Naive thymus-derived CD8-positive, alpha-beta T cell (primary cell): ENCODE measurements around the gene ACACB. TPM values are rescaled to one million over a fixed set of nuclear protein-coding genes. Genes with fewer than 3 reads are reported as not detected.

Experiments used
- ATAC-seq, 2 donors: fragments of 150-1000 bp; cut with Tn5 transposase in 1 of 2; sonication (Bioruptor Pico), chemical (Tn5 transposase) in 1 of 2; 1 replicate in 1 of 2; 2 replicates in 1 of 2; pipeline ENCODE4 v1.10.0; 2021; ENCODE audit warnings: mild to moderate bottlenecking in 2 of 2, moderate library complexity in 2 of 2
- POLR2A ChIA-PET: fragments of 350-600 bp; sonication (Branson Sonifier 250); formaldehyde crosslinking; loops from one replicate; lab custom pipeline; 2021; ENCODE audit warnings: antibody characterized with exemption; lab: Charles Lee
- DNase-seq, 10 donors: peaks; one replicate each; pipeline versions ENCODE4 v3.0.0 to v3.0.0-alpha.2; 2020 to 2022
- H3K27ac Mint-ChIP-seq, 10 donors: one replicate each; pipeline ENCODE4 v1.8.0; 2020 to 2022; ENCODE audit warnings: mild to moderate bottlenecking in 10 of 10, mixed read lengths in 10 of 10, moderate library complexity in 4 of 10, inconsistent platforms in 1 of 10
- H3K27me3 Mint-ChIP-seq, 5 donors: one replicate each; pipeline ENCODE4 v1.8.0; 2021 to 2022; ENCODE audit warnings: mixed read lengths in 5 of 5
- H3K36me3 Mint-ChIP-seq, 3 donors: one replicate each; pipeline ENCODE4 v1.8.0; 2020 to 2022; ENCODE audit warnings: mixed read lengths in 3 of 3, mild to moderate bottlenecking in 2 of 3, inconsistent platforms in 1 of 3
- H3K4me1 Mint-ChIP-seq, 4 donors: one replicate each; pipeline ENCODE4 v1.8.0; 2021 to 2022; ENCODE audit warnings: mixed read lengths in 4 of 4
- H3K4me3 Mint-ChIP-seq, 10 donors: one replicate each; pipeline ENCODE4 v1.8.0; 2020 to 2022; ENCODE audit warnings: mild to moderate bottlenecking in 10 of 10, mixed read lengths in 10 of 10, moderate library complexity in 6 of 10, inconsistent platforms in 1 of 10
- H3K9me3 Mint-ChIP-seq, 9 donors: one replicate each; pipeline ENCODE4 v1.8.0; 2020 to 2022; ENCODE audit warnings: mixed read lengths in 9 of 9, mild to moderate bottlenecking in 3 of 9, inconsistent platforms in 1 of 9, moderate library complexity in 1 of 9
- polyA plus RNA-seq, 3 donors: library from polyadenylated mRNA; unstranded; fragments of 300-500 nt; fragmentation: Illumina TruSeq; gene quantifications; one replicate each; pipeline ENCODE4 v1.2.3, GENCODE V29; 2021
- total RNA-seq, 8 experiments: library from RNA in 2 of 8; stranded (reverse) in 2 of 8; gene quantifications; one replicate each; pipeline ENCODE4 v1.2.3 and lab custom pipeline; 2021 to 2026

The ACACB gene
- total and polyA plus RNA-seq, 5 experiments from 2014 or later = 1.1 to 43.3 (median 3.9) TPM

DNA sequence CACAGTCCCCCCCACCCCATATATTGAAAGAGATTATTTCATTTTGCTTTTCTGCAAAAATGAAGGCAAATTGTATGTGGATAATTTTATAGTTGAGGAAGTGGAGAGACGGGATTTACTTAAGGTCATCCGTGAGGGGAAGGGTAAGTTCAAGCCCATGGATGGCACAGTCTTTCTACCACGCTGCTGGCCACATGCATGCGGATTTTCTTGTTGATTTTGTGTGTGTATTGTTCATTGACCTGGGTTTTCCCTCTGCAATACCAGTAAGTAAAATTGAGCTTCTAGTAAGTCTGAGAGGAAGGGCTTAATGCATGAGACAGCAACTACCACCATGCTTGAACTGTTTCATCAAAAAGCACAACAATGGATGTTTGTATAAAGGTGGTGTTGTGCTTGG lies 35.1 kb downstream of the ACACB start:
- DNase-seq (no peak), ATAC-seq (no peak)
- Mint-ChIP-seq H3K27ac (peak overlapping the region in 1 of 10 donors; percentile 66), H3K9me3 (no peaks in the 10 kb centered on the region), H3K27me3 (peaks cover 0 to 7% (median 0%) of the 10 kb centered on the region in 5 donors), H3K36me3 (peaks cover 0 to 3% (median 0%) of the 10 kb centered on the region in 3 donors), H3K4me1 (peaks cover 10 to 20% (median 19%) of the 10 kb centered on the region in 4 donors), H3K4me3 (no peak overlapping the region)
- POLR2A ChIA-PET = interaction anchor here (0.6 kb wide), 1 partner anchor 478 kb away, joined by 4 read pairs; no protein-coding TSS in a partner anchor

DNA sequence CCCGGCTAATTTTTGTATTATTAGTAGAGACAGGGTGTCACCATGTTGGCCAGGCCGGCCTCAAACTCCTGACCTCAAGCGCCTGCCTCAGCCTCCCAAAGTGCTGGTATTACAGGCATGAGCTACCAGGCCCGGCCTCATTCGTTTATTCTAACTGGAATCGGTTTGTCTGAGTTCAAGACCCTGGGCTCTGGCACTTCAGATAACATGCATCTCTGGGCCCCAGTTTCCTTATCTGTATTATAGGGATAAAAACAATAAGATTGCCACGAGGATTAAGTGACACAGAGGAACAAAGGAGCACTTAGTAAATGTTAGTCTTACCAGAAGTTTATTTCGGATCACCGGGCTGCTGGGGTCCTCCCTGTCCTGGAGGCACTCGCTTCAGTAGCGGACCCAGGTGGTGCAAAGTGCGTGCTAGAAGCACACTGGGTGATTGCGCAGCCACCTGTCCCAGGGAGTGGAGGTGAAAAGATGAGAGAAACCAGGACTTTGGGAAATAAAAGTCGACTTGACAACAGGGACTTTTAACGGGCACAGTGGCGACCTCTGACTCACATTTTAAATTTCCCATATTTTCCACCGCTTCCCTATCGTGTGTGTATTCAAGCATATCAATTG lies 37.5 kb downstream of the ACACB start:
- H3K4me1 Mint-ChIP-seq = peaks cover 10 to 28% (median 22%) of the 10 kb centered on the region in 4 donors
- H3K27me3 Mint-ChIP-seq = peaks cover 0 to 7% (median 0%) of the 10 kb centered on the region in 5 donors
- peak overlapping the region in 9 of 10 donors; percentile 19 to 89 (median 82) for H3K27ac Mint-ChIP-seq
- ATAC-seq (peak in 1 of 2 donors; percentile 1), DNase-seq (no peak)
- no peaks in the 10 kb centered on the region for H3K9me3 Mint-ChIP-seq
- POLR2A ChIA-PET = interaction anchor here (0.5 to 1.6 kb wide), 2 partner anchors 42 to 55 kb away, joined by 3 to 8 read pairs; no protein-coding TSS in a partner anchor
- peaks cover 0 to 3% (median 0%) of the 10 kb centered on the region in 3 donors for H3K36me3 Mint-ChIP-seq
- peak overlapping the region; percentile 88 to 98 (median 95) for H3K4me3 Mint-ChIP-seq

DNA sequence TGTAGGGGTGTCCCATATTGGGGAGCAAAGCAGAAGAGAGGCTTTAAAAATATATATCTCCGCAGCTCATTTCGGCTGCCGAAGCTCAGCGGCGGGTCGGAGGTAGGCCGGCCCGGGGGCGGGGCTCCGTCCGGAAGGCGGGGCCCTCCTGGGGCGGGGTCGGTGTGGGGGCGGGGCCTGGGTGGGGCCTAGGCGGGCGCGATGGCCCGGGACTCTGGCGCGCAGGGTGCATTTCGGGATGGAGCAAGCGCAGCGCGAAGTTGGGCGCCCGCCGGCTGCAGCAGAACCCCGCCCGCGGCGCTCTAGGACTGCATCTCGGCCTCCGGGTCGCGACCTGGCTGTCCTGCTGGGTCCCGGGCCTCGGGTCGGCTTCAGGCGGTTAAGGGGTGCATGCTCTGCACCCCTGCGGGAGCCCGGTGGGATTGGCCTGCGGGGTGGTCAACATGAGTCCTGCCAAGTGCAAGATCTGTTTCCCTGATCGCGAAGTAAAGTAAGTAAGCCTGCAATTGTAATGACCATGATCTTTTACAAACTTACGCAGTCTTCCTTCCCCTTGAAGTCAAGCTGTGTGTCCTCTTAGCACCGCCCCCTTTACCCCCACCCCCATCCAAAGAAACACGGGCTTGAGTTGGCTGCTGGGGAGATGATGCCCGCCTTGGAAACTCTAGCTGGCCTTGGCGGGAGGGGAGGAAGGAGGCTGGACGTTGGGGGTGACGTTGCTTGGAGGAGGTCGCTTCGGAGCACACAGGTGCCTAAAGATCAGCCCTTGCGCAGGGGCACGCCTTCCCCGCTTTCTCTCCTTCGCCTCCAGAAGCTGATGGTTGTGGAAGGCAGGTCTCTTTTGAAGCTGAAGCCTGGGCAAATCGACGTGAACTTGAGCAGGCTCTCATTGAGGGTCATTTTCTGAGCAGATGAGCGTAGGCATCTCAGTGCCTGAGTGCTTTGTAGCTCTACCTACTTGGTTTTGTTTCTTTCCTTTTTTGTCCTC lies 38.4 kb downstream of the ACACB start:
- H3K36me3 Mint-ChIP-seq = peaks cover 0 to 3% (median 0%) of the 10 kb centered on the region in 3 donors
- peak overlapping the region; percentile 88 to 98 (median 95) for H3K4me3 Mint-ChIP-seq
- no peaks in the 10 kb centered on the region for H3K9me3 Mint-ChIP-seq
- POLR2A ChIA-PET = interaction anchor here (0.5 to 1.6 kb wide), 4 partner anchors 43 to 521 kb away, joined by 3 to 8 read pairs (median 4); partner anchors contain the start of gene SELPLG
- H3K4me1 Mint-ChIP-seq = peaks cover 10 to 28% (median 22%) of the 10 kb centered on the region in 4 donors
- H3K27me3 Mint-ChIP-seq = peaks cover 0 to 7% (median 0%) of the 10 kb centered on the region in 5 donors
- peak overlapping the region; percentile 69 to 96 (median 89) for H3K27ac Mint-ChIP-seq
- ATAC-seq = peak; percentile 91 to 93
- DNase-seq = peak; percentile 64 to 88 (median 79)

DNA sequence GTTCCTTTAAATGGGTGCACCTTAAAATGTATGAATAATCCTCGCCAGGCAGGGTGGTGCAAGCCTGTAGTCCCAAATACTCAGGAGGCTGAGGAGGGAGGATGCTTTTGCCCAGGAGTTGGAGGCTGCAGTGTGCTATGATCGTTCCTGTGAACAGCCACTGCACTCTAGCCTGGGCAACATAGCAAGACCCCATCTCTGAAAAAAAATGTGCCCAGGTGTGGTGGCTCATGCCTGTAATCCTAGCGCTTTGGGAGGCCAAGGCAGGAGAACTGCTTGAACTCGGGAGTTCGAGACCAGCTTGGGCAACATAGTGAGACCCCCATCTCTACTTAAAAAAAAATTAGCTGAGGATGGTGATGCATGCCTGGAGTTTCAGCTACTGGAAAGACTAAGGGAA lies 39.6 kb downstream of the ACACB start:
- Mint-ChIP-seq H3K9me3 (no peaks in the 10 kb centered on the region), H3K27me3 (peaks cover 0 to 6% (median 0%) of the 10 kb centered on the region in 5 donors), H3K27ac (peak overlapping the region in 3 of 10 donors; percentile 8 to 43 (median 33)), H3K36me3 (no peaks in the 10 kb centered on the region), H3K4me3 (peak overlapping the region in 5 of 10 donors; percentile 34 to 98 (median 94)), H3K4me1 (peaks cover 10 to 28% (median 22%) of the 10 kb centered on the region in 4 donors)
- POLR2A ChIA-PET = interaction anchor here (0.7 kb wide), 1 partner anchor 522 kb away, joined by 3 read pairs; the partner anchor contains the start of gene SELPLG
- DNase-seq (no peak), ATAC-seq (no peak)

DNA sequence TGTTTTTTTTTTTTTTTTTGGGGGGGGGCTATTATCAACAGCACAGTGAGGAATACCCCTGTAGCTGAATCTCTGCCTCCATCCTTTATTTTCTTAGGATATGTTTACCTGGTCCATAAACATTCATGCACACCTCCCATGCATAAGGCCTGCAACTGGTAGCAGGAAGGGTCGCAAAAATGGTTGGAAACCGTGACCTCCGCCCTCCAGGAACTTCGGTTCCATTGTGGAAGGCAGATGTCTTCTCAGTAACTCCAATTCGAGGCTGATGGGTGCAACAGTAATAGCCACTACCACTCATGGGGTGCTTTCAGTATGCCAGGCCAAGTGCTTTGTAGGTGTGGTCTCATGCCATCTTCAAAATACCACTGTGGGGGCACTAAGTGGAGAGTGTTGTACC lies 40.2 kb downstream of the ACACB start:
- POLR2A ChIA-PET = interaction anchor here (0.7 kb wide), 1 partner anchor 87 kb away, joined by 4 read pairs; no protein-coding TSS in a partner anchor
- H3K27ac Mint-ChIP-seq = no peak overlapping the region

DNA sequence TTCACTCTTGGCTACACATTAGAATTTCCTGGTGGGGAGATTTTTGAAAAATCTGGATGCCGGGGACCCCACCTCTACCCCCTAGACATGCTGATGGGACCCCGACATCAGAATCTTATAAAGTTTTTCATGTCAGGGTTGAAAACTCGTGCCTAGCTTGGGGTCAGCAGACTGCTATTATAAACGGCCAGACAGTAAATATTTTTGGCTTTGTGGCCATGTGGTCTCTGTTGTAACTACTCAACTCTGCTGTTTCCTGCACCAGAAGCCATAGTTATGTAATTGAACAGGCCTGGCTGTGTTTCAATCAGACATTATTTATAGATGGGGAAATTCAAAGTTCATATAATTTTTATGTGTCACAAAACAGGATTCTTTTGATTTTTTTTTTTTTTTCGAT lies 41.6 kb downstream of the ACACB start:
- Mint-ChIP-seq H3K9me3 (no peaks in the 10 kb centered on the region), H3K4me3 (no peak overlapping the region), H3K4me1 (peaks cover 10 to 28% (median 23%) of the 10 kb centered on the region in 4 donors), H3K27me3 (no peaks in the 10 kb centered on the region), H3K27ac (no peak overlapping the region), H3K36me3 (no peaks in the 10 kb centered on the region)
- ATAC-seq = no peak
- POLR2A ChIA-PET = interaction anchor here (0.7 kb wide), 1 partner anchor 1701 kb away, joined by 3 read pairs; no protein-coding TSS in a partner anchor
- DNase-seq = no peak

More for the DNA sequence above, 40.2 kb downstream of the ACACB start:
- Mint-ChIP-seq H3K4me3 (no peak overlapping the region), H3K27me3 (peaks cover 0 to 3% (median 0%) of the 10 kb centered on the region in 5 donors), H3K9me3 (no peaks in the 10 kb centered on the region), H3K36me3 (no peaks in the 10 kb centered on the region), H3K4me1 (peaks cover 10 to 28% (median 22%) of the 10 kb centered on the region in 4 donors)
- DNase-seq (no peak), ATAC-seq (no peak)

DNA sequence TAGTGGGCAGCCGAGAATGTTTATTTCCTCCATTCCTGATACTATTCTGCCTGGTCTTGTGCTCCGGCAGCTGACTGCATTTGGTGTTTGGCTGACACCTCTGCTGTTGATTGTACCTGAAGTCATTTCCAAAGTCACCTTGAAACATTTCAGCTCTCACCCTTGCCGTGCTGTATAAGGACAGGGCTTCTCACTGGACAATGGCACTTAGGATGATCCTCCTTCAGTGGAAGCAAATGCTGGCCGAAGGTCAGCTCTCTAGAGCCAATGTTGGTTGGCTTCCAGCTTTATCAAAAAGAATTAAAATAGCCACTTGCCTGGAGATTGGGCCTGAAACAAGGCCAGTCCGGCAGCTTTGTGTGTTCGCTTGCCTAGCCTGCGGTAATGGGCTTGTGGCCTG lies 44.0 kb downstream of the ACACB start:
- Mint-ChIP-seq H3K4me1 (peaks cover 3 to 21% (median 10%) of the 10 kb centered on the region in 4 donors), H3K9me3 (peaks cover 0 to 3% (median 0%) of the 10 kb centered on the region in 9 donors), H3K4me3 (no peak overlapping the region), H3K27me3 (no peaks in the 10 kb centered on the region), H3K36me3 (peaks cover 0 to 7% (median 2%) of the 10 kb centered on the region in 3 donors), H3K27ac (peak overlapping the region in 1 of 10 donors; percentile 36)
- DNase-seq (no peak), ATAC-seq (no peak)
- POLR2A ChIA-PET = no interaction called here

DNA sequence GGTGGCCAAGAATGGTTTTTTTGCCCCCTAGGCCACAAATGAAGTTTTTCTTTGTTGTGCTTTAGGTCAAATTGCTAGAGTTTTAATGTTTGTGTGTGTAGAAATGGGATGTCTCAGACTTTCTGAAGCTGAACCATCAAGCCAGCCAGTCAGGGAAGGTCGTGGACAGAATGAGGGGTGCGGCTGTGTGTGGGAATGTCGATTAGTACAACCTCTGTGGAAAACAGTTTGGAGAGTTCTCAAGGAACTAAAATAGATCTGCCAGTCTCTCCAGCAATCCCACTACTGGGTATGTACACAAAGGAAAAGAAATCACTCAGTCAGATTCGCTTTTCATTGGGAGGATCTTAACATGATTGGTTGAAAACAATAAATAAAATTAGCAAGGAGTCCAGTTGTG lies 44.5 kb downstream of the ACACB start:
- Mint-ChIP-seq H3K27ac (no peak overlapping the region), H3K4me1 (peaks cover 0 to 19% (median 7%) of the 10 kb centered on the region in 4 donors), H3K36me3 (peaks cover 0 to 10% (median 2%) of the 10 kb centered on the region in 3 donors), H3K4me3 (no peak overlapping the region), H3K27me3 (no peaks in the 10 kb centered on the region), H3K9me3 (peaks cover 0 to 3% (median 0%) of the 10 kb centered on the region in 9 donors)
- no peak for ATAC-seq
- DNase-seq = no peak
- POLR2A ChIA-PET = no interaction called here

DNA sequence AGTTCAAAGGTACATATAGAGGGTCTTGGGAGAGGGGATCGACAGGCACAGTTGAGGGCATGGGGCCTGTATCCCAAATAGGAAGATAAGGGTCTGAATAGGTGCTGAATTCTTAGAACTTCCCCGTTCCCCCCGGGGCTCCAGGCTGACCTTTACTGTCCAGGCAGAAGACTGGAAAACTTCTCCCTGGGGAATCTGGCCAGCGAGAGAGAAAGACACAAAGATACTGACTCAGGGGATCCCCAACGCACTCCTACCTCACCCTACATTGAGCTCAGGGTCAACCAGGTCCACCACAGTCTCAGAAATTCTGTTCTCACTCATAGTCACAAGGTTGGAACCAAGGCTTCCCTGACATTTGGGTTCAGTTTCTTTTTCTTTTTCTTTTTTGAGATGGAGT lies 46.2 kb downstream of the ACACB start:
- Mint-ChIP-seq H3K27me3 (no peaks in the 10 kb centered on the region), H3K4me1 (peaks cover 0 to 14% (median 5%) of the 10 kb centered on the region in 4 donors), H3K4me3 (no peak overlapping the region), H3K36me3 (peaks cover 0 to 14% (median 7%) of the 10 kb centered on the region in 3 donors), H3K27ac (no peak overlapping the region), H3K9me3 (peaks cover 0 to 3% (median 0%) of the 10 kb centered on the region in 9 donors)
- DNase-seq (no peak), ATAC-seq (no peak)
- POLR2A ChIA-PET = no interaction called here

DNA sequence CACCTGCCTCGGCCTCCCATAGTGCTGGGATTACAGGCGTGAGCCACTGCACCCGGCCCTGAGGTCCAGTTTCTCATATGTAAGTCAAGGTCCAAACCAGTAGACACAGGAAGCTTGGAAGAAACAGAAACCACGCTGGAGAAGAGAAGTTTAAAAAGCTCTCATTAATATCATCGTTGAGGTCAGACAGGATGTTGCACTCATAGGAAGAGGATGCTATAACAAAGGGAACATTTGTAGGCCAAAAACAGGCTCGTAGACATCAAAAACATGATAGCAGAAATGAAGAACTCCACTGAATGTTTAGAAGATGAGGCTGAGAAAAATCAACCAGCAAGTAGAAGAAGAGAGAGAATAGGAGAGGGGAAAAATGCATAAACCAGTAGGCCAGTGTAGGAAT lies 46.8 kb downstream of the ACACB start:
- DNase-seq = no peak
- POLR2A ChIA-PET = no interaction called here
- H3K36me3 Mint-ChIP-seq = peaks cover 0 to 20% (median 12%) of the 10 kb centered on the region in 3 donors
- ATAC-seq = no peak
- H3K27me3 Mint-ChIP-seq = no peaks in the 10 kb centered on the region
- H3K4me1 Mint-ChIP-seq = peaks cover 0 to 13% (median 1%) of the 10 kb centered on the region in 4 donors
- peaks cover 0 to 3% (median 0%) of the 10 kb centered on the region in 9 donors for H3K9me3 Mint-ChIP-seq
- H3K27ac Mint-ChIP-seq = no peak overlapping the region
- H3K4me3 Mint-ChIP-seq = no peak overlapping the region

DNA sequence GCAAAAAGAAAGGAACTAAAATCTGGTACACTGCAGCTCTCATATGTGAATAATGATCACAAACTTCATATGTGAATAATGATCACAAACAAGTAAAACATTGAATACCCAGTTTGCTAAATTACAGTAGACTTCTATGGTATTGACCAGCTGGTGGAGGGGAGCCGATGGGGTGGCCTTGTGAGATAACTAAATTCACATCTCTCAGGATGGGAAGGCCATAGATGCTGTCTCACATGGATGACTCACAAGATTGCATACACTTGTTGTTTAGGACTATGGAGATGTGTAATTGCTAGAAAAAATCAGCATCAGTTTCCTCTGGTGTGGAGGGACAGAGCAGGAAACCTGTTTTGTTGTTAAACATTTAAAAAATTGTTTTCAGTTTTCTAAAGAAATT lies 49.2 kb downstream of the ACACB start:
- H3K4me1 Mint-ChIP-seq = peaks cover 0 to 13% (median 1%) of the 10 kb centered on the region in 4 donors
- no peak for DNase-seq
- ATAC-seq = no peak
- POLR2A ChIA-PET = no interaction called here
- peak overlapping the region in 3 of 10 donors; percentile 11 to 32 (median 18) for H3K27ac Mint-ChIP-seq
- peaks cover 0 to 3% (median 0%) of the 10 kb centered on the region in 9 donors for H3K9me3 Mint-ChIP-seq
- peaks cover 5 to 44% (median 28%) of the 10 kb centered on the region in 3 donors for H3K36me3 Mint-ChIP-seq
- no peaks in the 10 kb centered on the region for H3K27me3 Mint-ChIP-seq
- no peak overlapping the region for H3K4me3 Mint-ChIP-seq

DNA sequence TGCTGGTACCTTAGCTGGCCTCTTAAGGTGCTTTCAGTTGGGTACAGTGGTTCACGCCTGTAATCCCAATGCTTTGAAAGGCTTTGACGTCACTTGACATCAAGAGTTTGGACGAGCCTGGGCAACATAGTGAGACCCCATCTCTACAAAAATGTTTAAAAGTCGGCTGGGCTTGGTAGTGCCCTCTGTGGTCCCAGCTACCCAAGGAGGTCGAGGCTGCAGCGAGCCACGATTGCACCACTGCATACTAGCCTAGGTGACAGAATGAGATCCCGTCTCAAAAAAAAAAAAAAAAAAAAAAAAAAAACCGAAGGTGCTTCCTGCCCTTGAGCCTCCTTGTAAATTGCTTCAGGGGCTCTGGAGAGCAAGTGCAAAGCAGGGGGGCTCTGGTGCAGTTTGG lies 50.0 kb downstream of the ACACB start:
- ATAC-seq = no peak
- Mint-ChIP-seq H3K4me3 (no peak overlapping the region), H3K27me3 (no peaks in the 10 kb centered on the region), H3K27ac (no peak overlapping the region), H3K4me1 (peaks cover 0 to 13% (median 1%) of the 10 kb centered on the region in 4 donors), H3K36me3 (peaks cover 5 to 48% (median 28%) of the 10 kb centered on the region in 3 donors), H3K9me3 (peaks cover 0 to 3% (median 0%) of the 10 kb centered on the region in 9 donors)
- DNase-seq = no peak
- POLR2A ChIA-PET = no interaction called here
